Measurements from ENCODE around the gene PLD4. TPM values are rescaled to one million over a fixed set of nuclear protein-coding genes. Genes with fewer than 3 reads are reported as not detected.
A peak's percentile ranks its signal among the peaks of the same experiment; 100 is the strongest.

The PLD4 gene
- total and polyA plus RNA-seq, 9 of the 15 experiments (the other 6 are each of a cell fraction or from before 2014, with no cell fraction given) = 0.18 to 0.24 TPM; not detected in 7

GRCh38 chr14:104972301-104973134, 47.8 kb downstream of the PLD4 start:
- ChIA-PET POLR2A (interaction anchor here (0.6 to 1.2 kb wide), 4 partner anchors 10 to 36 kb away, joined by 3 to 4 read pairs (median 3); no protein-coding TSS in a partner anchor), CTCF (ENCODE audit: low intra/inter-chr PET ratio) (no interaction called here)
- TF ChIP-seq BHLHE40 (IDR thresholded peaks at IDR 0.05; ENCODE audit: low read length) (0 out of 2 replicates have a peak, but pooled peaks have one; percentile 12), TARDBP (IDR thresholded peaks at IDR 0.05) (no peak), FOXP4 (CRISPR knock-in tag; IDR thresholded peaks at IDR 0.05; ENCODE audit: borderline replicate concordance) (no peak), ZNF133 (CRISPR knock-in tag; IDR thresholded peaks at IDR 0.05) (no peak)
- no peak overlapping the region for H3K4me3 ChIP-seq
- H3K9me3 ChIP-seq (replicated peaks; ENCODE audit: control insufficient read depth, insufficient read depth, low read depth, low read length) = no peaks in the 10 kb centered on the region
- FAIRE-seq (no peak), DNase-seq (ENCODE audit: extremely low read depth in 1 of 4, low spot score in 3 of 4) (no peak), ATAC-seq (no peak)
- H3K36me3 ChIP-seq (ENCODE audit: control insufficient read depth, insufficient read depth, low read length) = no peaks in the 10 kb centered on the region
- no TSS peak for BruUV-seq (replicated peaks)
- no peaks in the 10 kb centered on the region for H3K9me1 ChIP-seq (ENCODE audit: control insufficient read depth, insufficient read depth, low read length)
- peaks cover 0 to 81% of the 10 kb centered on the region in 2 experiments; a peak in 3 of 5 replicates for H3K4me1 ChIP-seq (replicated peaks in 1 of 2; ENCODE audit: control insufficient read depth in 2 of 2, insufficient read depth in 2 of 2, low read length in 2 of 2)
- H3K79me2 ChIP-seq (ENCODE audit: control insufficient read depth, insufficient read depth, low read length) = no peaks in the 10 kb centered on the region
- 18% methylated on average over 17 of the region's 28 CpGs for WGBS (ENCODE audit: insufficient coverage, low coverage, missing lambda C conversion rate)
- H2AFZ ChIP-seq (ENCODE audit: low read depth, low read length) = no peak overlapping the region
- no peak overlapping the region for H3K4me2 ChIP-seq (ENCODE audit: insufficient read depth, low read length)
- H4K20me1 ChIP-seq (replicated peaks; ENCODE audit: control insufficient read depth, insufficient read depth, low read length) = peaks cover 16% of the 10 kb centered on the region; the same call in 1 of the 2 replicates
- in situ Hi-C loops (cut with MboI) = loop anchor here (5.0 kb wide), 1 partner anchor 75 kb away; no protein-coding TSS in a partner anchor
- intact Hi-C loops (cut with micrococcal nuclease) = no loop called here
- H3K27me3 ChIP-seq (ENCODE audit: control insufficient read depth in 2 of 2, insufficient read depth in 2 of 2, low read length in 2 of 2) = peaks cover 0 to 9% of the 10 kb centered on the region in 2 experiments; a peak in 1 of 5 replicates
- no peak overlapping the region for H3K27ac ChIP-seq (ENCODE audit: extremely low read depth, low read depth, low read length)
- H3K9ac ChIP-seq (ENCODE audit: insufficient read depth in 1 of 2, low read depth in 2 of 2, low read length in 2 of 2) = no peak overlapping the region
